ENCODE measurements around the gene PWWP2A.
"Not testable (repeated sequence)": the region's sequence is repeated elsewhere in the genome, so short reads cannot be mapped to it uniquely, and the experiment has no call there.

The PWWP2A gene

DNA sequence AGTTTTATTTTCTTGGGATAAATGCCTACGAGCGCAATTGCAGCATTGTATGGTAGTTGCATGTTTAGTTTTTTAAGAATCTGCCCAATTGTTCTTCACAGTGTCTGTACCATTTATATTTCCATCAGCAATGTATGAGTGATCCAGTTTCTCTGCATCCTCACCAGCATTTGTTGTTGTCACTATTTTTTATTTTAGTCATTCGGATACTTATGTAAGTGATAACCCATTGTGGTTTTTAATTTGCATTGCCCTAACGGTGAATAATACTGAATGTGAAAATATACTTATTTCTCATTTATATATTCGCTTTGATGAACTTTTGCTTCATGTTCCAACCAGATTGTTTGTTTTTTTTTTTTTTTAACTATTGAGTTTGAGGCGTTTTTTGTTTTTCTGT, 33.7 kb upstream of the PWWP2A start:
- FAIRE-seq (no peak), DNase-seq (ENCODE audit: insufficient read length, low spot score) (no peak)
- no peak for TF ChIP-seq POLR2A (IDR thresholded peaks at IDR 0.05; ENCODE audit: low read depth, low read length)

DNA sequence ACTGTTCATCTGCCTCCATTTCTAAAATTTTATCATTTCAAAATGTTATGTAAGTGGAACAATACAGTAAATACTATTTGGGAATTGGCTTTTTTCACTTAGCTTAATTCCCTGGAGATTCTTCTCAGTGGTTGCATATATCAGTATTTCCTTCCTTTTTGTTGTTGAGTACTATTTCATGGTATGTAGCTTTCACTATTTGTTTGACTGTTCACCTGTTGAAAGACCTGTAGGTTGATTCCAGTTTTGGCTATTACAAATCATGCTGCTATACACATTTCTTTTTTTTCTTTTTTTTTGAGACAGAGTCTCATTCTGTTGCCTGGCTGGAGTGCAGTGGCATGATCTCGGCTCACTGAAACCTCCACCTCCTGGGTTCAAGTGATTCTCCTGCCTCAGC, 33.0 kb upstream of the PWWP2A start:
- FAIRE-seq (no peak), DNase-seq (ENCODE audit: insufficient read length, low spot score) (no peak)
- no peak for TF ChIP-seq POLR2A (IDR thresholded peaks at IDR 0.05; ENCODE audit: low read depth, low read length)

DNA sequence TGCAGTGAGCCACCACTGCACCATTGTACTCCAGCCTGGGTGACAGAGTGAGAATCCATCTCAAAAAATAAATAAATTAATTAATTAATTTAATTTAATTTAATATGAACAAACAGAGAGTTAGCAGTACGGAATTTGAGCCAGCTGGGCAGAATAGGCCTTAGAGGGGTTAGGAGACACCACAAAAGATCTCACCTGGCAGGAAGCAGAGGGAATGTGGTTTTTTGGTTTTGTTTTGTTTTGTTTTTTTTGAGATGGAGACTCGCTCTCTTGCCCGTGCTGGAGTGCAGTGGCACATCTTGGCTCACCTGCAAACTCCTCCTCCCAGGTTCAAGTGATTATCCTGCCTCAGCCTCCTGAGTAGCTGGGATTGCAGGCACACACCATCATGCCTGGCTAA, 31.8 kb upstream of the PWWP2A start:
- no peak for TF ChIP-seq POLR2A (IDR thresholded peaks at IDR 0.05; ENCODE audit: low read depth, low read length)
- DNase-seq (ENCODE audit: insufficient read length, low spot score) (no peak), FAIRE-seq (no peak)

DNA sequence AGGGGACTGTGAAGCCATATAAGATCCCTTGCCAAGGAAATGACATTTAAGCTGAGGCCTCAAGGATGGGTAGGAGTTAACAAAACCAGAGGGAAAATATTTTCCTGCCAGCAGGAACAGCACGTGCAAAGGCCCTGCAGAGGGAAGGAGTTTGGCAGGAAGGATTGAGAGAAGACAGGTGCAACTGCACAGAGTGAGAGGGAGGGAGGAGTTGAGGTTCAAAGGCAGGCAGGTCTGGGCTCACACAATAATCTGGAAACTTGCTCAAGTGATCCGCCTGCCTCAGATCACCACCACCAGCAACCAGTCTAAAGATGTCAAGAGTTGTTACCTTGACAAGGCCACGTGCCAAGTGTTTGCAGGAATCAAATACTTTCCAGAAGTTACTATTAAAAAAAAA, 31.1 kb upstream of the PWWP2A start:
- TF ChIP-seq POLR2A (IDR thresholded peaks at IDR 0.05; ENCODE audit: low read depth, low read length): no peak

DNA sequence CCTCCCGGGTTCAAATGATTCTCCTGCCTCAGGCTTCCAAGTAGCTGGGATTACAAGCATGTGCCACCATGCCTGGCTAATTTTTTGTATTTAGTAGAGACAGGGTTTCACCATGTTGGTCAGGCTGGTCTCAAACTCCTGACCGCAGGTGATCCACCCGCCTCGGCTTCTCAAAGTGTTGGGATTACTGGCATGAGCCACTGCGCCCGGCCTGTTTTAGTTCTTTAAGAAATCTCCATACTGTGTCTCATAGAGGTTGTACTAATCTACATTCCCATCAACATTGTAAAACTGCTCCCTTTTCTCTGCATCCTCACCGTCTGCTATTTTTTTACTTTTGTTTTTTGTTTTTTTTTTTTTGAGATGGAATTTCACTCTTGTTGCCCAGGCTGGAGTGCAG, 25.2 kb upstream of the PWWP2A start:
- FAIRE-seq; DNase-seq (ENCODE audit: insufficient read length, low spot score): not testable (repeated sequence)

More for the DNA sequence above, 31.1 kb upstream of the PWWP2A start:
- no peak for DNase-seq (ENCODE audit: insufficient read length, low spot score)
- FAIRE-seq: no peak

DNA sequence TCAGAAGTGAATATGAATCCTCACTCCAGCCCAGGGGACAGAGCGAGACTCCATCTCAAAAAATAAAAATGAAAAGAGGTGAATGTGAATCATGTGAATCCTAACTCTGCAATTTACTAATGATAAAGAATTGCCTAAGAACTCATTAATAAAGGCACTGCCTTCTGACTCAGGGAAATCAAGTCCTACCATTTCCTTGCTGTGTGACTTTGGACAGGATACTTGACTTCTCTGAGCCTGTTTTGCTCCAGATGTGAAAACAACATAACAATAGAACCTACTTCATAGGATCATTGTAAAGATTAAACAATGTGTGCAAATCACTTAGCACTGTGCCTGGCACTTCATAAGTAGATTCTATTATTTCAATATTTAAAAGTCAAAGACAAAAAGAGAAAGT, 15.1 kb upstream of the PWWP2A start:
- no peak for DNase-seq (ENCODE audit: insufficient read length, low spot score)
- no peak for FAIRE-seq
- TF ChIP-seq POLR2A (IDR thresholded peaks at IDR 0.05; ENCODE audit: low read depth, low read length): no peak

DNA sequence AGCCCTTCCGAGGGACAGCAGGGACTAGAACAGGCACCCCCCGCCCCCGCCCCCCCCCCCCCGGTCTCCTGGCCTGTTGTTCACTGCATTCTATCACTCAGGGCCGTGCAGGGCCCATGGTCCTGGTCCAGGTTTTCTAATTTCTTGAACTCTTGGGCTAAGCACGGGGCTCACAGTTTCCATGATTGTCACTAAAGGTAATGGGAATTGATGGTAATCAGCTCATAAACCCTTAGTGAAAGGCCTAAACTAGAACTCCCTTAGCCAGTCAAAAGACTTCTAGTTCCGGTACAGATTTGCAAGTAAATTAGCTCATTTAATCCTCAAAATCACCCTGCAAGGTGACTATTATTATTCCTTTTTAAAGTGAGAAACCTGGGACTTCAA, 14.7 kb upstream of the PWWP2A start:
- FAIRE-seq (no peak), DNase-seq (ENCODE audit: insufficient read length, low spot score) (no peak)
- TF ChIP-seq POLR2A (IDR thresholded peaks at IDR 0.05; ENCODE audit: low read depth, low read length): no peak

DNA sequence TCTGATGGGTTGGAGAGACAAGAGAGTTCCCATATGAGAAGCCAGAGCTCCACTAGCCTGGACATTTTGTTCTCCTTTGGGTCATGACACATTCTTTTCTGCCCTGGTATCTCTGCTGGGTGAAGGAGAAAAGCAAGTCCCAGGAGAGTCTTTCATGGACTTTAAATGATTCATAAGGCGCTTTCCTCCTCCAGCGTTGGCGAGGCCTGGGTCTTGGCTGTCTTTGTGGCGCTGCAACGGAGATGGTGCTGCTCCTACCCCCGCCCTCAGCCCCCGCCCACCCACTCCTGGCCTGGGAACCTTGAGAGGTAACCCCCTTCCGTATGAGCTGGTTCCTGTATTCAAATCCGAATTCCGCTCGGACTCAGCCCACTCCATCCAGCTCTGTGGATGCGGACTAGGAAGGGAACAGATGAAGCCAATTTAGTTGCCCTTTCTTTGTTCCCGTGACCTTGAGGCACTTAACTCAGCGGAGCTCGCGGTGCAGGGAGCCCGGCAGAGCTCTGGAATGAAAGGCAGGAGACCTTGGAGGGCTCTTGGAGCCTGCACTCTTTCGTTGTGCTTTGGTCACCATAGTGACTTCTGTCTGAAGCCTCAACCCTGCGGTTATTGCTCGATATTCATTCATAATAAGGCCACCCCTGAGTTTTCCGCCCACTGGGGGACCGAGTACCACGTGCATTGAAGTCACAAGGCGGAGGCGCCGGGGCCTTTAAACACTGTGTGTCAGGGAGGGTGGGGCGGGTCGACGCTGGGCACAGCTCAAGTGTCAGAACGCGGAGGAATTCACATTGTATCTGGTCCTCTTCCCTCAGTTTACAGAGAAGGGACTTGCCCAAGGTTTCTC, 14.0 kb upstream of the PWWP2A start:
- no peak for TF ChIP-seq POLR2A (IDR thresholded peaks at IDR 0.05; ENCODE audit: low read depth, low read length)
- no peak for FAIRE-seq
- DNase-seq (ENCODE audit: insufficient read length, low spot score): no peak

DNA sequence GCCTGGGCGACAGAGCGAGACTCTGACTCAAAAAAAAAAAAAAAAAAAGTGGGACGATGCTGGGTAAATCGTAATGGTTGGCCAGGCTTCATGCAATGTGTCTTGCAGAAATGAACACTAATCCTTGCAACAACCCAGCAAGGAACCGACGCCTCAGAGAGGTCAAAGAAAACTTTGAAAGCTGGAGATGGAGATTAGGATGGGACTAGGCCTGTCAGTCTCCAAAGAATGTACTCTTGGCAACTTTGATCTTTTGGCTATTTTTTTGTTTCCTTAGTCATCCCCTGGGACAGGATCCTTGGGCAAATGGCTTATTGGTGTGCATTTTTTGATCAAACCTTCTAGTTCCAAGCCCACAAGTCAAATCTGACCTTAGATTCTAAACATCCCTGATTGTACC, 10.6 kb upstream of the PWWP2A start:
- TF ChIP-seq POLR2A (IDR thresholded peaks at IDR 0.05; ENCODE audit: low read depth, low read length): no peak
- FAIRE-seq: no peak
- DNase-seq (ENCODE audit: insufficient read length, low spot score): no peak

DNA sequence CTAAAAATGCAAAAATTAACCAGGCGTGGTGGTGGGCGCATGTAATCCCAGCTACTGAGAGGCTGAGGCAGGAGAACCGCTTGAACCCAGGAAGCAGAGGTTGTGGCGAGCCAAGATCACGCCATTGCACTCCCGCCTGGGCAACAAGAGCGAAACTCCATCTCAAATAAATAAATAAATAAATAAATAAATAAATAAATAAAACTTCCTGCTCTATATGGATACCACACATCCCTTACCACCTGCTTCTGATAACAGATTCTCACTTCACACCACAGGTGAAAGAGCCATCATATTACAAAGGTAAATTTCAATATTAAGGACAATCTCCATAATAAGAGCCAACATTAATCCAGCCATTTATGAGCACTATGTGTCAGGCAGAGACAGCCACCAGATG, 9.4 kb upstream of the PWWP2A start:
- TF ChIP-seq POLR2A (IDR thresholded peaks at IDR 0.05; ENCODE audit: low read depth, low read length): no peak
- DNase-seq (ENCODE audit: insufficient read length, low spot score): no peak
- no peak for FAIRE-seq

DNA sequence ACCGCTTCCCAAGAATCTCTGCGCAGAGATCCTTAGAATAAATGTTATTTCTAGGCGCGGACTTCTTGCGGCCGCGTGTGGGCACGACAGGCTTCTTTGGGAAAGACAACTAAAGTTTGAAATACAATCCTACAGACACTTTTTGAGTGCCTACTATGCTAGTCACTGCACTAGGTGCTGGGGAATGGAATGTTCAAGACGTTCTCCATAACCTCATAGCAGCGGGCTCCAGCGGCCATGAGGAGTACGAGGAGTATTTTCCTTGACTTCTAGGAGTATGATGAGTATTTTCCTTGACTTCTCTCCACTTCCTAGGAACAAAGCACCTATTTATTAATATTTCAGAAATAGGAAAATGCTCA, 636 bp upstream of the PWWP2A start:
- FAIRE-seq (no peak), DNase-seq (ENCODE audit: insufficient read length, low spot score) (no peak)
- no peak for TF ChIP-seq POLR2A (IDR thresholded peaks at IDR 0.05; ENCODE audit: low read depth, low read length)

DNA sequence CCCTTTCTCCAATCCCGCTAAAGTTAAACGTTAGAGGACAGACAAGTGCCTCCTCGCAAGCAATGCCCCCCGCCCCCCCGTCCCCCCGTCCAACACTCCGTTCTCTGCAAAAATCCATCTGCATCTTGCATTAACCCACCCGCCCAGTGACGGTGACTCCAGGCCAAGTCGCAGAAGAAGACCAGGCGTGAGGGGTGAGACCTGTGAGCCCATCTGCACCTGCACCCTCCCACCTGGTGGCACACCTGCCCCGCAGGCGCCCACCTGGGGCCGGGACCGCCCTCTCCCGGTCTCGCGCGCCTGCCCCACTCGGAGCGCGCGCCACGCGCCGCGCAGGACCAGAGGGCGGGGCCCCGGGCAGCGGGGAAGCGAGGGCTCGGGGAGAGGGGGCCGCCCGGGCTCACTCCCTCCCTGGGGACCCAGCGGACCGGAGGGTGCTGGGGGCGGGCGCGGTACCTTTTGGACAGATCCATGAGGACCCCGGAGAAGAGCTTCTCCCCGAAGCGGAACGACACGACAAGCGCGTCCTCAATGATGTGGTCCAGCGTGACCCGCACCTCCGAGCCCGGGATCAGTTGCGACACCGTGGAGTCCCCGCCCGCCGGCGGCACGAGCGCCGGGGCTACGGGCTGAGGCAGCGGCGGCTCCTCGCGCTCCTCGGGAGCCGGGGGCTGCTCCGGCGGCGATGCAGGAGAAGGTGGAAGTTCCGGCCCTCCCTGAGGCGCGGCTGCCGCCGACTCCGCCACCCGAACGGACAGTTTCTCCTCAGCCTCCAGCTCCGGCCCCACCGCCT, 705 bp downstream of the PWWP2A start:
- peak; percentile 34 for DNase-seq (ENCODE audit: insufficient read length, low spot score)
- TF ChIP-seq POLR2A (IDR thresholded peaks at IDR 0.05; ENCODE audit: low read depth, low read length): peak; percentile 52; the same call in 1 of the 2 replicates
- no peak for FAIRE-seq

DNA sequence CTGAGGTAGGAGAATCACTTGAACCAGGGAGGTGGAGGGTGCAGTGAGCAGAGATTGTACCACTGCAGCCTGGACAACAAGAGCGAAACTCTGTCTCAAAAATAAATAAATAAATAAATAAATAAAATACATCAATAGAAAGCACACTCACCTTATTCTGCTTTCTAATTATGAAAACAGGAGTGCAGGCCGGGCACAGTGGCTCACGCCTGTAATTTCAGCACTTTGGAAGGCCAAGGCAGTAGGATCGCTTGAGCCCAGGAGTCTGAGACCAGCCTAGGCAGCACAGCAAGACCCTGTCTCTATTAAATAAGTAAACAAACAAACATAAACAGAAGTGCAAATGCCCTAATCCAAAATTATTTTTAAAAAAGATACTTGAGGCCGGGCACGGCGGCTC, 2.3 kb downstream of the PWWP2A start:
- FAIRE-seq (no peak), DNase-seq (ENCODE audit: insufficient read length, low spot score) (no peak)
- TF ChIP-seq POLR2A (IDR thresholded peaks at IDR 0.05; ENCODE audit: low read depth, low read length): no peak

DNA sequence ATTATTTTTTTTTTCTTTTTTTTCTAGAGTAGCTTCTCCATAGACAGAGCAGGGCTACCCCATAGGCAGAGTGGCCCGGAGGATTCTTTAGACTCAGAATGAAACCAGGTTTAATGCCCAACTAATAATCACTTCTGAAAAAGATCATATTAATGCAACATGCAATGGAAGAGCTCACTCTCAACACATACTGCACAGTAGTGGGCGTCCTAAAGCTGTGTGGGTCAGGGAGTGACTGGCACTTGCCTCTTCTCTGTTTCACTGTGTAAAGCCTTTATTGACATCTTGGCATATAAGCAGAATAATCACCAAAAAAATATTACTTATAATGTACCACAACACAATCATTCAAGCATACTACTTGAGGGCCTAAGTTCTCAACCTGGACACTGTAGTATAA, 11.1 kb downstream of the PWWP2A start:
- DNase-seq (ENCODE audit: insufficient read length, low spot score): no peak
- no peak for TF ChIP-seq POLR2A (IDR thresholded peaks at IDR 0.05; ENCODE audit: low read depth, low read length)
- FAIRE-seq: no peak

Measured in H54 (cell line).